Limb (tissue), 2 donors: ENCODE measurements around the gene WFDC9.
"Not testable (repeated sequence)": the region's sequence is repeated elsewhere in the genome, so short reads cannot be mapped to it uniquely, and the experiment has no call there.

Experiments
- DNase-seq, 2 donors: peaks; one replicate each; pipeline ENCODE4 v3.0.0-alpha.2; 2016; ENCODE audit errors: extremely low spot score in 2 of 2

Gene WFDC9

DNA sequence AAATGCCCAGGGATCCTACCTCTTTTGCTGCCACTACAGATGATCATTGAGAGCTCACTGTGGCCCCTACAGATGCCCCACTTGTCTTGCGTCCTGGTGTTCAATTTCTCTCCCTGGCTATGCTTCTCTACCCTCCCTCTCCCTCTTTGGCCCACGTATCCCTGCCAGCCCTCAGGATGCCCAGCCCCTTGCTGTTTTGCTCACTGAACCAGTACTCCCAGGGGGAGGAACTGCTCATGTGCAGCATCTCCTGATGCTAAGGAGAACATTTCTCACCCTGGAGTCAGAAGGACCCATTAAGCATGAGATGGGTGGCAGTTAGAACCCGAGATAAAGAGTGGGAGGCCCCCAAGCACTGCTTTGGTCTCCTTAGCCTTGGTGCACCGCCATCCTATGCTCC is at the start of gene WFDC9:
Gene WFDC9, minus strand, starts transcription at position 101 of the 400 bp plus-strand sequence. CDS start 21,103 bp downstream, outside the sequence.
- DNase-seq: no peak

DNA sequence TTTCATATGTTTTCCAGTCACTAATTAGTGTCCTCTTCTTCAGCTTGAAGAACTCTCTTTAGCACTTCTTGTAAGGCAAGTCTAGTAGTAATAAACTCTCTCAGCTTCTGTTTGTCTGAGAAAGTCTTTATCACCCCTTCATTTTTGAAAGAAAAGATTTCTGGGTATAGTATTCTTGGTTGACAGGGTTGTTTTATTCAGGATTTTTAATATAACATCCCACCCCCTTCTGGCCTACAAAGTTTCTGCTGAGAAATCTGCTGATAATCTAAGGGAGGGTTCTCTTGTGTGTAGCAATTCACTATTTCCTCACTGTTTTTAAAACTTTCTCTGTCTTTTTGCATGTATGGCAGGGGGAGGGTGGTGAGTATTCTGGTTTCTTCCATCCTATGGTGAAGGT is 48.6 kb upstream of the WFDC9 start:
- DNase-seq: no peak

DNA sequence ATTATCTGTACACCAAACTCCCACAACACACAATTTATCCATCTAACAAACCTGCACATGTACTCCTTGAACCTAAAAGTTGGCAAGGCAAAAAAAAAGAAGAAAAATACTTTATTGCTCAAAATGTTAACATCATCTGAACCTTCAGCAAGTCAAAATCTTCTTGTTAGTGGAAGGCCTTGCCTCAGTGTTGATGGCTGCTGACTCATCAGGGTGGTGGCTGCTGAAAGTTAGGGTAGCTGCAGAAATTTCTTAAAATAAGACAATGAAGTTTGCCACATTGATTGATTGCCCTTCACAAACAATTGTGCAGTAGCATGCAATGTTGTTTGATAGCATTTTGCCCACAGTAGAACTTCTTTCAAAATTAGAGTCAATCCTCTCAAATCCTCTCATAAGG is 41.7 kb upstream of the WFDC9 start:
- DNase-seq: no peak

DNA sequence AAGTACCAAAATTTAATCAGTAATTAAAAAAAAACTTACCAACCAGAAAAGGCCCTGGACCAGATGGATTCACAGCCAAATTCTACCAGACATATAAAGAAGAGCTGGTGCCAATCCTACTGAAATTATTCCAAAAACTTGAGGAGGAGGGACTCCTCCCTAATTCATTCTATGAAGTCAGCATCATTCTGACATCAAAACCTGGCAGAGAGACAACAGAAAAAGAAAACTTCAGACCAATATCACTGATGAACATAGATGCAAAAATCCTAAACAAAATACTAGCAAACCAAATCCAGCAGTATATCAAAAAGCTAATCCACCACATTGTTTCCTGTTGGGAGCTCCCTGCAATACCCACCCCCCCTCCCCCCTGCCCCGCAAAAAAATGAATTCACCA is 39.1 kb upstream of the WFDC9 start, which contains the start of gene WFDC11:
Gene WFDC11, minus strand, starts transcription at position 101 of the 400 bp plus-strand sequence. CDS start 19,639 bp downstream, outside the sequence.
- no peak for DNase-seq

DNA sequence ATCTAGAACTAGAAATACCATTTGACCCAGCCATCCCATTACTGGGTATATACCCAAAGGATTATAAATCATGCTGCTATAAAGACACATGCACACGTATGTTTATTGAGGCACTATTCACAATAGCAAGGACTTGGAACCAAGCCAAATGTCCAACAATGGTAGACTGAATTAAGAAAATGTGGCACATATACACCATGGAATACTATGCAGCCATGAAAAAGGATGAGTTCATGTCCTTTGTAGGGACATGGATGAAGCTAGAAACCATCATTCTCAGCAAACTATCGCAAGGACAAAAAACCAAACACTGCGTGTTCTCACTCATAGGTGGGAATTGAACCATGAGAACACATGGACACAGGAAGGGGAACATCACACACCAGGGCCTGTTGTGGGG is 26.0 kb upstream of the WFDC9 start:
- not testable (repeated sequence) for DNase-seq

DNA sequence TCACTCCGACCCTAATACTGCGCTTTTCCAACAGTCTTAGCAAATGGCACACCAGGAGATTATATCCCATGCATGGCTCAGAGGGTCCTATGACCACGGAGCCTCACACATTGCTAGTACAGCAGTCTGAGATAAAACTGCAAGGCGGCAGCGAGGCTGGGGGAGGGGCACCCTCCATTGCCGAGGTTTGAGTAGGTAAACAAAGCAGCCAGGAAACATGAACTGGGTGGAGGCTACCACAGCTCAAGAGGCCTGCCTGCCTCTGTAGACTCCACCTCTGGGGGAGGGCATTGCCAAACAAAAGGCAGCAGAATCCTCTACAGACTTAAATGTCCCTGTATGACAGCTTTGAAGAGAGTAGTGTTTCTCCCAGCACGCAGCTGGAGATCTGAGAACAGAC is 20.6 kb upstream of the WFDC9 start:
- DNase-seq: not testable (repeated sequence)

DNA sequence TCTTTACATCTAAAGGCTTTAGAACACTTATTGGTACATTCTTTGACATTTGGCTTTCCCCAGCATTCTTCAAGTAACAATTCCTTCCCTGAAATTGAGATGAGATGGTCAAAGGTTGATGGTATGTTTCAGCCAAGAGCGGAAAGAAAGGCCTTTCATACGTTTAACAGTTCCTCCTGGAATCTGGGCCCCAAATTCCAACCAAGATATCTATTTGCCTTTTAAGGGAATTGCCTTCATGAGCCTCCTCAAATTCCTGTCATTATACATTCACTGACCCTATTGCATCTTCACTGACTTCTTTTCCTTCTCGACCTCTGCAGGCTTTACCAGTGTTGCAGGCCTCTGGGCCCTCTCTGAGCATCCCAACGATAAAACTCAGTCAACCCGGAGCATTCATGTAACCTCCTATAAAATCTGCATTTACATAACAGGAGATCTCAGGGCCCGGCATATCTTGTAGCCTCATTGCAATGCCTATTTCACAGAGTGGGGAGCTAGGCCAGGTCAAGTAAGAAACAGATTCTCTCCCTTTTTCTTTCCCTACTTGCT is 18.3 kb upstream of the WFDC9 start:
- no peak for DNase-seq

DNA sequence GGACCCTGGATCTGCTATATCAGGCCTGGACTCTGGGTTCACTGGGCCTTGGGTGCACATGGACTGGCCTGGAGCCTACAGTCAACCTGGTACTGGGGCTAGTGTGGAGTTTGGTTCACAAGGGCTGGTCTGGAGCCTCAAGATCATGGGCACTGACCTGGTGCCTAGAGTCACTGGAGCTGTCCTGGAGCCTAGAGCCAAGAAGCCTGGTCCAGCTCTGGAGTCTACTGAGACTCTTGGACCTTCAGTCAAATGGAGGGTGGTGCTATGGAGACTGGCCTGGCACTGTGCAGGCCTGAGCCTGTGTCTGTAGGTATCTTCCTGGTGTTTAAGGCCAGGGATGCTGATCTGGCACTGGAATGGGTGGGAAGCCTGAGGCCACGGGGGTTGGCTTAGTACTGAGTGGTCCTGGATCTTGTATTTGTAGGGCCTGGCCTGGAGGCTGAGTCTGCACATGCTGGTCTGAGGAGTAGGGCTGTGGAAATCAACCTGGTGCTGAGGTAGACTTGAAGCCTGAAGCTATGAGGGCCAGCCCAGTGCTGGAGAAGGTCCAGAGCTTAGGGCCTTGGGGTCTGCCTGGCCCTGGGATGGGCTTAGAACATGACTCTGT is 16.5 kb upstream of the WFDC9 start:
- no peak for DNase-seq

DNA sequence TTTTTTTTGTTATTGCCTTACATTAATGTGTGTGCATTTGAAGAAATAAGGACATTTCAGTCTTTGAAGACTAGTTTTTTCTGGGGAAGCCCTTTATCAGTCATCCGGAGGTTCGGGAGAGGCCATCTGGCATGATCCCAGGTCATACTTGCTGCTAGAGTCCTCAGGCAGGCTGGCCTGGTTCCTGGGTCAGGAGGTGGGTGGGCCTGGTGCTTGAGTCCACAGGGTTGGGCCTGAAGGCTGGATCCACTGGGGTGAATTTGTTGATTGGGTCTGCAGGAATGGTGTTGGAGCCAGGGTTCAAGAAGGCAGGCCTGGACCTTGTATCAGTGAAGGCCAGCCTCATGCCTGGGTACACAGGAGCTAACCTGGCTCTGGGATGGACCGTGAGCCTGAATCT is 15.8 kb upstream of the WFDC9 start:
- DNase-seq: no peak

DNA sequence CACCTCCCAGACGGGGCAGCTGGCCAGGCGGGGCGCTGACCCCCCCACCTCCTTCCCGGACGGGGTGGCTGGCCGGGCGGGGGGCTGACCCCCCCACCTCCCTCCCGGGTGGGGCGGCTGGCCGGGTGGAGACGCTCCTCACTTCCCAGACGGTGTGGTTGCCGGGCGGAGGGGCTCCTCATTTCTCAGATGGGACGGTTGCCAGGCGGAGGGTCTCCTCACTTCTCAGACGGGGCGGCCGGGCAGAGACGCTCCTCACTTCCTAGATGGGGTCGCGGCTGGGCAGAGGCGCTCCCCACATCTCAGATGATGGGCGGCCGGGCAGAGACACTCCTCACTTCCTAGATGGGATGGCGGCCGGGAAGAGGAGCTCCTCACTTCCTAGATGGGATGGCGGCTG is 14.8 kb upstream of the WFDC9 start:
- not testable (repeated sequence) for DNase-seq

DNA sequence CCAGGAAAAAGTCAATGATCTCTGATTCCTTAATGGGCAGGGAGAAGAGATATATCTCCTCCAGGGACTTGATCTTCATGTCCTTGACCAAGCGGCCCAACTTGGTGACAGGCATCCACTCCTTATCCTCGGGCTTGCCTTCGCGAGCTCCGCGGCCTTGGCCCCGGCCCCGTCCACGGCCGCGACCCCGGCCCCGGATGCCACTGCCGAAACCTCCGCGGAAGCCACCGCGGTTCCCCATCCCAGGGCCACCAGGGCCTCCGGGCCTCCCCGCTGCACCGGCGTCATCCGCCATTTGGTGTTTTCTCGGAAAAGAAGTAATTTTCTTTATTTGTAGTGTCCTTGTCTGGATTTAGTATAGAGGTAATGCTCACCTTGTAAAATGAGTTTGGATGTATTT is 10.0 kb upstream of the WFDC9 start:
- not testable (repeated sequence) for DNase-seq

DNA sequence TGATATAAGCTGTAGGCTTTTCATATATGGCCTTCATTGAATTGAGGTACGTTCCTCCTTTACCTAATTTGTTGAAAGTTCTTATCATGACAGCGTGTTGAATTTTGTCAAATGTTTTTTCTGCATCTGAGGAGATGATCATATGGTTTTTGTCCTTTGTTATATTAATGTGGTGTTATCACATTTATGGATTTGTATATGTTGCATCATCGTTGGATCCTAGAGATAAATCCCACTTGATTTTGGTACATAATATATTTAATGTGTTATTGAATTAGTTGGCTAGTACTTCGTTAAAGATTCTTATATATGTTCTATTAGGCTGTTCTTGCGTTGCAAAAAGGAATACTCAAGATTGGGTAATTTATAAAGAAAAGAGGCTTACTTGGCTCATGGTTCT is 8.6 kb upstream of the WFDC9 start:
- no peak for DNase-seq

DNA sequence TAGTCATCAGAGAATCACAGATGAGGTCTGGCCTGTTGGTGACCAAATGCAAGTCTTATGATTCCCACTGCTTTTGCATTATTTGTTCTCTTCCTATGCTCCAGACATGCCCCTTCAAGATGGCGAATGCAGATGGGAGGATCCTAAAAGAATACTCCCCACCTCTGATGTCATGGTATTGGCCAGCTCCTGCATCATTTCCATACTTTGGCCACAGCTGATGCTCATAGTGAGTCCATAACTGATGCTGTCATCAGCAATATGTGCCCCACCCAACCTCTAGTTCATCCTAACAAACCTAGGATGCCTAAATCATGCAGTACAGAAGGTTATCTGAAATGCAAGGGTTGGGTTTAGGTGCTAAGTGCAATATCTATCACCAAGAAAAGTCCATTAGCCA is 5.4 kb upstream of the WFDC9 start:
- no peak for DNase-seq

DNA sequence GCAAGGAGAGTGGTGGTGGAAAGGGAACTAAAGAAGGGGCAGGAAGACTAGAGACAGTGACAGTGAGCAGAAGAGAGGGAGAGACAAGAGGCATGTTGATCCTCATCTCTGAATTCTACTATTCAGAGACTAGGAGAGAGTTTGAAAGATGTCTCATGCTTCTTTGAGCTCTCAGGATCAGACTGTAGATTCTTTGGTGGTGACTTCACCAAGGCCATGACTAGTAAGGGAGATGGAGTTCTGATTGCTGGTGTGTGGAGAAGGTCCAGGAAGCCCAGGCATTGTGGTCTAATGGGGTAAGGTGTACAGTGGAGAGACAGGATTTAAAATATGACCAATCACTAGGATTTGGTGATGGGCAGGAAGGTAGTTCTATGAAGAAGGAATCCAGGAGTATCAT is 713 bp downstream of the WFDC9 start:
- DNase-seq: no peak

DNA sequence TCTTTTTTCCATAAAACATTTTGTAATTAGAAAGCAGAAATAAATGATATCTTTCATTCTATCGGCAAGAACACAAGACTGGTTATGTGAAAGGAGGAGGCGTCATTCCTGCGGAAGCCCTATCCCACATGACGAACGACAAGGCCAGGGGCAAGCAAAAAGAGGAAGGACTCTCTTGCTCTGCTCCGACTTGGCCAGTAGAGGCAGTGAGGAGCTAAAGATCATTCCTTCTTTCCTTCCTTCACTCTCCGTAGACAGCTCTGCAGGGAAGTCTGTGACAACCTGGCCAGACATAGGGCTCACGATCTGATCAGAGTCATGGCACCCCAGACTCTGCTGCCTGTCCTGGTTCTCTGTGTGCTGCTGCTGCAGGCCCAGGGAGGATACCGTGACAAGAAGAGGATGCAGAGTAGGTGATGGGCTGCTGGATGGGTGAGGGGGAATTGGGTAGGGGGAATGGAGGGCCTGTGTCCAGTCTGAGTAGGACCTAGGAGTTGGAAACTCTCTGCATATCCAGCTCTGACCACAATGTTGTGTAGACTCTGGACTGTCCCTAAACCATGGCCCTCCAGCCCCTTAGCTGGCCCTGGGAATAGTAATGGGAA is 1.5 kb downstream of the WFDC9 start, which contains the start of gene WFDC10A:
Gene WFDC10A, plus strand, starts transcription at position 244 of the 605 bp plus-strand sequence. Its CDS starts 75 bp downstream, at position 319.
- peak; percentile 20 to 27 for DNase-seq

DNA sequence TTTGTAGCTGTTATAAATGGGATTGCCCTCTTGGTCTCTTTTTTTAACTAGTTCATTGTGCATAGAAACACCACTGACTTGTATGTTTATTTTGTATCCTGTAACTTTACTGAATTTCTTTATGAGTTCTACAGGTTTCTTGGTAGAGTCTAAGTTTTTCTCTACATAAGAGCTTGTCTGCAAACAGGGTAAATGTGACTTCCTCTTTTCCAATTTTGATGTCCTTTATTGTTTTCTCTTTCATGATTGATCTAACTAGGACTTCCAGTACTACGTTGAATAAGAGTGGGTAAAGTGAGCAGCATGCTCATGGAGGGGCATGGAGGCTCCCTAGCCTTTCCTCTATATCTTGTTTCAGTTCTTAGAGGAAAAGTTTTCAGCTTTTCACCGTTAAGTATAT is 4.5 kb downstream of the WFDC9 start:
- DNase-seq: no peak

DNA sequence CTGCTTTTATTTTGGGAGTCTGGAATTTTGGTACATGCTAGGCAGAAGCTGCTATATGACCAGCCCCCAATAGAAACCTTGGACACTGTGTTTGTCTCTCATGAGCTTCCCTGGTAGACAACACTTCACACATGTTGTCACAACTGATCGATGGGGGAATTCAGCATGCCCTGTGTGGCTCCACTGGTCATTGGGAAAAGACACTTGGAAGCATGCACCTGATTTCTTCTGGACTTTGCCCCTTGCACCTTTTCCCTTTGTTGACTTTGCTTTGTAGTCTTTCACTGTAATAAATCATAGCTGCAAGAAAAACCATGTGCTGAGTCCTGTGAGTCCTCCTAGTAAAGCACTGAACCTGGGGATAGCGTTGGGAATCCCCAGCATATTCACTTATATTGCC is 9.5 kb downstream of the WFDC9 start:
- DNase-seq: no peak

DNA sequence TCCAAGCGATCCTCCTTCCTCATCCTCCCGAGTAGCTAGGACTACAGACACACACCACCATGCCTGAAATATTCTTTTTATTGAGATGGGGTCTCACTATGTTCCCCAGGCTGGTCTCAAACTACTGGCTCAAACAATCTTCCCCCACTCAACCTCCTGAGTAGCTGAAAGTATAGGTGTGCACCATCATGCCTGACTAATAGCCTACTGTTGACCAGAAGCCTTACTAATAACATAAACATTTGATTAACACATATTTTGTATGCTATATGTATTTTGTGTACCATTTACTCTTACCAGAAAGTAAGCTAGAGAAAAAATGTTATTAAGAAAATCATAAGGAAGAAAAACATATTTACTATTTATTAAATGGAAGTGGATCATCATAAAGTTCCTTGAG is 13.5 kb downstream of the WFDC9 start:
- no peak for DNase-seq

DNA sequence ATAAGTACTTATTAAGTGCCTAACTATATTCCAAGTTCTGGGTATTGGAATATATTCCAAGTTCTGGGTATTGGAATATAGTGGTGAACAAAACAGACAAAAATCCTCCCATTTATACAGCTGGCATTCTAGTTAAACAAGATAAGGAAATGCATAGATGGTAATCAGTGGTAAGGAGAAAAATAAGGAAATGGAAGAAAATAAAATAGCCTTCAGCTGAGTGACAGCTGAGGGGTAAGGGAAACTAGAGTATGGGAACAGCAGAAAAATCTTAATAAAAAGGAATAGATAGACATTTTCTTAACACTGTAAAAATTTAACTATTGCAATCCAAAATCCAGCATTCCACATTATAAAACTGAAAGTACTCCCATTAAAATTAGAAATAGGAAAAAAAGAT is 18.8 kb downstream of the WFDC9 start:
- no peak for DNase-seq

DNA sequence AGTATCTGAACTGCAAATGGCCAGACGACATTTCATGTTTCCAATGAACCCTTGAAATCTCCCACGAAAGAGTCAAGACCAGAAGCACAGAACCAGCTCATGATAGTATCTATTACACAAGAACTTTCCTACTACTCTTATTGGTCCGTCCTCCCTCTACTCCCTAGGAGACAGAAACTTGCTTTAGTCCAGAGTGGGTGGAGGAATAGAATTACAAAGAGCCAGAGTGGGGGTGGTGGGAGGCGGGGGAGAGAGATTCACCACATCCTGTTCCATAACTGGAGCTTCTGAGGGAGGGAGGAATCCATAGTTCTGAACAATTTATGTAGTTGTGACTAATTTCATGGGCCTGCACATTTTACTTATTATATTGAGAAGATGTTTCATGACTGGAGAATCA is 20.0 kb downstream of the WFDC9 start:
- DNase-seq: no peak

DNA sequence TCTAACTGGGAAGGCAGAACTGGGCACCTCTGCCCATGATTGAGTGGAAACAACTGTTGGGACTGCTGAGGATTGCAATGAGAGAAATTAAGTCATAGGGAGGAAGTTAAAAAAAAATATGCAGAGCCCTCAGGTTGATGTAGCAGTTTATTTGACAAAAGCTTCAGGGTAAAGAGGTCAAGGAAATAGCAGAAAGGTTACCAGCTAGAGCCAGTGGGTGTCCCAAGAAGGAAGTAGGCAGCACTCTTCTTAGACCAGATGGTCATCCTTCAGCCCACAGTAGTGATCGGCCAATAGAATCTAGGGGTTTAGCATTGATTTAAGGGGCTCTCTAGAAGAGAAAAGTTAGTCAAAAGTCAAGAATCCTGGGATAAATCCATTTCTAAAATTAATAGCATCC is 23.3 kb downstream of the WFDC9 start:
- DNase-seq: no peak

DNA sequence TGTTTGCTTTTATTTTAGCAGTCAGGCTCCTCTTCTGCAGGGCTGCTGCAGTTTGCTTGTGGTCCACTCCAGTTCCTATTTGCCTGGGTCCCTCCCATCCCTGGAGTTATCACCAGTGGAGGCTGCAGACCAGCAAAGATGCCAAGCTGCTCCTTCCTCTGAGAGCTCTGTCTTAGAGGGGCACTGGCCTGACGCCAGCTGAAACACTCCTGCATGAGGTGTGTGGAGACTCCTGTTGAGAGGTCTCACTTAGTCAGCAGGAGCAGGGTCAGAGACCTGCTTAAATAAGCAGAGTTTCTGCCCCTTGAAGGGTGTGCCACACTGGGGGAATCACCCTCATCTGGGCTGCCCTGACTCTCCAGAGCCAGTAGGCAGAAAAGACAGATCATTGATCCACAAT is 35.8 kb downstream of the WFDC9 start:
- DNase-seq: no peak

DNA sequence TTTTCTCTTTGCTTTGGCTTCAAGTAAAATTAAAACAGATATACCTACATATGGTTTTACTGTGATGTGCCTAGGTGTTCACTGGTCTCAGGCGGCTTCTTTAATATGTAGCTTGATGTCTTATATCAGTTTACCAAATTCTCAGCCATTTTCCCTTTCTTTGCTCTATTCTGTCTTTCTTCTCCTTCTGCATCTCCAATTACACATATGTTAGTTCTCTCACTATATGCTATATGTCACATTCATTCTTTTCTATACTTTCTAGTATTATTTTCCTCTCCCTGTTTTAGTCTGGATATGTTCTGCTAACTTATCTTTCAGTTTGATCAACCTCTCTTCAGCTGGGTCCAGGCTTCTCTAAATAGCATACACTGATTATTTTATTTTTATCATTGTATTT is 37.6 kb downstream of the WFDC9 start:
- DNase-seq: no peak
